Measurements from ENCODE around the gene APOL6.

The APOL6 gene, protein sequence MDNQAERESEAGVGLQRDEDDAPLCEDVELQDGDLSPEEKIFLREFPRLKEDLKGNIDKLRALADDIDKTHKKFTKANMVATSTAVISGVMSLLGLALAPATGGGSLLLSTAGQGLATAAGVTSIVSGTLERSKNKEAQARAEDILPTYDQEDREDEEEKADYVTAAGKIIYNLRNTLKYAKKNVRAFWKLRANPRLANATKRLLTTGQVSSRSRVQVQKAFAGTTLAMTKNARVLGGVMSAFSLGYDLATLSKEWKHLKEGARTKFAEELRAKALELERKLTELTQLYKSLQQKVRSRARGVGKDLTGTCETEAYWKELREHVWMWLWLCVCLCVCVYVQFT

DNA sequence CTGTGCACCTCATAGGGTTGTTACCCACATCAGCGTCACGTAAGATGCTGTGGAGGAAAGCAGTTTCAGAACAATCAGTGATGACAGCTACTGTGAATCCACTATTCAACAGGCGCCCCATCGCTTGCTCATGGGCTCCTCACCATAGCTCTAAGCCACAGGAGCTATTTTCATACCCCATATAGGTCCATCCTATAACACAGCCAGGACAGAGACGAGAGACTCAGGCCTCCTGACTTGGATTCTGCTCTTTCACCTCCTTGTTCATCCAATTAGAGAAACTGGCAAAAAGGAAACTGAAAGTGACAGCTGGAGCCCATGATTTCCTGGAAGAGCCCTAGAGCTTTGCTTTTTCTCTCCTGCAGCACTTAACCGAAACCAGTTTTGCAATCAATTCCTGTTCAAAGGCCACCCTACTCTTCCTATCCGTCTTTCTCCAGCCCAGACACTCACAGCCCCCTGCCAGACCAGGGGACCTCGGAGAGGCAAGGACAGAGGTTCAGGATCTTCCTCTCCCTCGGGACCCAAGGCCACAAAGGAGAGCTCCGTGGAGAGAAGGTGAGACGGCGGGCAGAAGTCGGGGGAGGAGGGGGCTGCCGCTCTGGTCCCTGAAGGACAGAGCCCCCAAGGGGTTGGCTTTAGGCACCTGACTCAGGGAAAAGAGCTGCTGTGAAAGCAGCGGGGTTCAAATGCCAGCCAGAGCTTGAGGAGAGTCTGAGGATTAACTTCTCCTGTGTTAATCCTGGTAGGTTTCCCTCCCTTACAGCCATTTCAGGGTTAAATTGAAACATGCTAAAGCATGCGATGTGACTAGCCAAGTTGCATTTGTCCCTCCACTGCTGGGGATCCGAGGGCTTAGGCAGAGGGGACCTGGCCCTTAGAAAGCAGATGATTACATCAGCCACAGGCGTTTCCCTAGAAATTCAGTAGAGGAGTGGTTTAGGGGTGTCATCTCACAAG is at the start of gene APOL6:
APOL6 (plus strand) TSS at position 381 of the 960 bp plus-strand sequence. CDS start 7,980 bp downstream, outside the sequence.
- no peak for DNase-seq

GRCh38 chr22:35599364-35599763 is 48.9 kb upstream of the APOL6 start:
- no peak for DNase-seq

- DNase-seq: no peak
Observed at GRCh38 chr22:35600476-35600875, 47.8 kb upstream of the APOL6 start.

- DNase-seq: no peak
Observed at GRCh38 chr22:35601013-35601580, 47.1 kb upstream of the APOL6 start.

DNA sequence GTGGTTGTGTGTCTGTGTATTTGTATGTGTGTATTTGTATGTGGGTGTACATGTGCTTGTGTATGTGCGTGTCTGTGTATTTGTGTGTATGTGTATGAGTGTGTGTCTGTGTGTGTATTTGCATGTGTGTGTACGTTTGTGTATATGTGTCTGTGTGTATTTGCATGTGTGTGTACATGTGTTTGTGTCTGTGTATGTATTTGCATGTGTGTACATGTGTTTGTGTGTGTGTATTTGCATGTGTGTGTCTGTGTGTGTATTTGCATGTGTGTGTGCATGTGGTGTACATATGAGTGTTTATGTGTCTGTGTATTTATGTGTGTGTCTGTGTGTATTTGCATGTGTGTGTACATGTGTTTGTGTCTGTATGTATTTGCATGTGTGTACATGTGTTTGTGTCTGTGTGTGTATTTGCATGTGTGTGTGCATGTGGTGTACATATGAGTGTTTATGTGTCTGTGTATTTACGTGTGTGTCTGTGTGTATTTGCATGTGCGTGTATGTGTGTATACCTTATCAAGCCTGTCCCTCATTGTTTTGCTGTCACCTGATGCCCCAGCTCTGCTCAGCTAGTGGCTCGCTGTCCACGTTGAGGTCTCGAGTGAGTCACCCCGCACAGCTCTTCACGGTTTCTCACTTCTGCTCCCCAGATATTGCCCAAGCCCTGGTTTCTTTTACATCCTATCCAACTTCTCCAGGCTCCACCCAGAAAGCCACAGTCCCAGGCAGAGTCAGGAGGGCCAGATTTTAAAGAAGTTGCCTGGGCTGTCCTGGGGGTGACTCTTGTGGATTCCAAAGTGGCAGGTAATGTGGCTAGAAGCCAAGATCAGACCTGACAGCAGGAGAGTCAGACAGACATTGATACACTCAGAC is 46.3 kb upstream of the APOL6 start:
- peak; percentile 8 for DNase-seq

- DNase-seq: no peak
Observed at GRCh38 chr22:35604621-35605368, 43.5 kb upstream of the APOL6 start.

DNA sequence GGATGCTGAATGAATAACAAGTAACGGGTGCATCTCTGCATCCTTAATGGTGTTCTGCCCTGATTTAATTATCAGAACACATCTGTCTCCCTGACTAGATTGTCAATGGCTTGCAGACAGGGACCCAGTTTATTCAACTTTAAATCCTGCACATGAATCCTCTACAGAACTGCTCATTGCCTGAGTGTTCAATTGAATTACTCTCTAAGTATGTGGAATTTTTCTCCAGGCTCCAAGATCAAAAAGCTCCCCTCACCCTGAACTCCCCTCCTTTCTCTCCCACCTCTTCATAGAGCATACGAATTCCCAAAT is 42.9 kb upstream of the APOL6 start:
- no peak for DNase-seq

- no peak for DNase-seq
Observed at GRCh38 chr22:35605851-35606481, 42.3 kb upstream of the APOL6 start.

GRCh38 chr22:35606916-35607315 is 41.3 kb upstream of the APOL6 start:
- no peak for DNase-seq

GRCh38 chr22:35608088-35608487 is 40.2 kb upstream of the APOL6 start:
- no peak for DNase-seq

GRCh38 chr22:35609261-35609660 is 39.0 kb upstream of the APOL6 start:
- no peak for DNase-seq

DNA sequence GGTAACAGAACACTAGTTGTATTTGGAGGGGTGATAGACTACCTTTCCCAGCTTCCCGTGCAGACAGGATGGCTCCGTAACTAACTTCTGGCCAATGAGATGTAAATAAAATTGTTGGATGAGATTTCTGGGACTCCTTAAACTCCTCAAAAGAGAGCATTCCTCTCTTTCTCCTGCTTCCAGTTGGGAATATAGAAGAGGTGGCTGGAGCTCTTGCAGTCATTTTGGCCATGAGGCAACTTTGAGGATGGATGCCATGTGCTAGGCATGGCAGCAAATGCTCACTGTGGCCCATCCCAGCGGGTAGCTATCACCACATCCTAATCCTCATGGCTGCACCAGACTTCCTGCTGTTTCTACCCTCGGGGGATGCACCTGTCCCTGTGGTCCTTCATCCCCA is 38.5 kb upstream of the APOL6 start:
- no peak for DNase-seq

DNA sequence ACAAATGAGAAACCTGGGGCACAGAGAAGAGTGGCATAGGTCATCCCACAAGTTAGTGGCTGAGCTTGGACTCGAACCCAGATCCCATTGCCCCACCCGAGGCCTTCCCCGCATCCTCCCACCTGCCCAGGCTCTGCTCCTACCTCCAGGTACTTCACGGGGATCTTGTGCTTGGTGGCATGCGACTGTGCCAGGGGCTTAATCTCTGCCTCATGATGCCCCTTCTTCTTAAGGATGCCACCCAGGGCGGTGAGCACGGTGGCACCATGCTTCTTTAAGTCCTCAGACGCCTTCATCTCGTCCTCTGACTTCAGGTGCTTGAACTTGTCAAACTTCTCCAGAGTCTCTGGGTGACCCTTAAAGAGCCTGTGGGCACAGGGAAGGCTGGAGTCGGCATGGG is 37.5 kb upstream of the APOL6 start:
- no peak for DNase-seq

- DNase-seq: no peak
Observed at GRCh38 chr22:35611200-35611890, 36.9 kb upstream of the APOL6 start.

- no peak for DNase-seq
Observed at GRCh38 chr22:35611891-35612576, 36.2 kb upstream of the APOL6 start.

DNA sequence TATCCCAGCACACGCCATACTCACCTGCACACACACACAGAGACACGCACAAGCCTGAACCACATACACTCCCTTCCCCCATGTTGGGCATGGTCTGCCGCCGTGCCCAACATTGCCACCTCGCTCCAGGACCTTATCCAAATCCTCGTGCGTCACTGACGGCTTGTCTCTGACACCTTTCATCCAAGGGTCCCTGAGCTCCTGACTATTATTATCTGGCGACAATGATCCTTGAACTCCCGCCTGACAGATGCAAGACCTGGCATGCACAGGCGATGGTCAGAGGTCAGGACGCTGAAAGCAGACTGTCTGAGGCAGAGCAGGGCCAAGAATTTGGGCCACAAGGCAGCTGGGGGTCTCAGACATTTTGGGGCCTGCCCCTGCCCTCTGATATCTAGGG is 35.3 kb upstream of the APOL6 start:
- DNase-seq: no peak

DNA sequence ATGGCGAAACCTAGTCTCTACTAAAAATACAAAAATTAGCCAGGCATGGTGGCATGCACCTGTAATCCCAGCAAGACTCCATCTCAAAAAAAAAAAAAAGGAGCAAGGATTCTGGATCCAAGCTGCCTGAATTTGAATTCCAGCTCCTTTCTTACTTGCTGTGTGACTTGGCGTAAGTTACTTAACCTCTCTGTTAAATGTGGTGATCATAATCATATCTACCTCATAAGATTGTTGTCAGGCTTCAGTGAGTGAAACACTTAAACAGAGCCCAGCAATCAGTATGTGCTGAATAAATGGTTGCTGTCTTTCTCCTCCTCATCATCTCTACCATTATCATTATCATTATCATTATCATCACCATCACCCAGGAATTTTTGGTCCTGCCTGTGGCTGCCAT is 33.8 kb upstream of the APOL6 start:
- DNase-seq: no peak

- no peak for DNase-seq
Observed at GRCh38 chr22:35615156-35615555, 33.1 kb upstream of the APOL6 start.

GRCh38 chr22:35616043-35616442 is 32.2 kb upstream of the APOL6 start:
- no peak for DNase-seq

- no peak for DNase-seq
Observed at GRCh38 chr22:35617137-35617755, 31.0 kb upstream of the APOL6 start, which contains the start of gene MB. TSS of gene MB (minus strand) at chr22:35617329. CDS start at chr22:35617257, 72 bp downstream.
